ENCODE results near the gene DNER. TPM values are rescaled to one million over a fixed set of nuclear protein-coding genes. Genes with fewer than 3 reads are reported as not detected.
"Not testable (repeated sequence)": the region's sequence is repeated elsewhere in the genome, so short reads cannot be mapped to it uniquely, and the experiment has no call there.

Gene DNER
- total RNA-seq, 1 experiment from 2014 or later: 21.5 TPM

- no peak for DNase-seq (ENCODE audit: low read depth)
Measured at GRCh38 chr2:229718057-229718456, 3.7 kb upstream of the DNER start.

GRCh38 chr2:229715895-229716507 lies 1.6 kb upstream of the DNER start:
- peak; percentile 53 for DNase-seq (ENCODE audit: low read depth)

GRCh38 chr2:229714736-229715541 lies 584 bp upstream of the DNER start:
- DNase-seq (ENCODE audit: low read depth): peak; percentile 71

GRCh38 chr2:229713371-229714079 lies 830 bp downstream of the DNER start:
- DNase-seq (ENCODE audit: low read depth): peak; percentile 53

DNA sequence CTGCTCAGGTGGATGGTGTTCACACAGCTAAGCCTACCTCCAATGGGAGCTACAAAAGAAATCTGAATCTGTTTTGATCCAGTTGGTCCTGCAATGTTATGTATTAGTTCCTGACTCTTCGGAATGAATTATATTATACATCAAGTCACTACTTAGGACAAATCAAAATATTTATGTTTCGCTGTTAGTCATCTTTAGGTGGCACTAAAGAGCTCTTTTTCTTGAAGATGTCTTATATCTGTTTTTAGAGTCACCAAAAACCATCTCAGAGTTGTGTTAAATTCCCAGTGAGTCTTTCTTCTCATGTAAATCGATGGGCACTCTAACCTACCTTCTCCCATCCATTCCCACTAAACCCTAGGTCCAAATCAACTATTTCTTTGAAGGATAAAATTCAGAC lies 2.2 kb downstream of the DNER start:
- no peak for DNase-seq (ENCODE audit: low read depth)

DNA sequence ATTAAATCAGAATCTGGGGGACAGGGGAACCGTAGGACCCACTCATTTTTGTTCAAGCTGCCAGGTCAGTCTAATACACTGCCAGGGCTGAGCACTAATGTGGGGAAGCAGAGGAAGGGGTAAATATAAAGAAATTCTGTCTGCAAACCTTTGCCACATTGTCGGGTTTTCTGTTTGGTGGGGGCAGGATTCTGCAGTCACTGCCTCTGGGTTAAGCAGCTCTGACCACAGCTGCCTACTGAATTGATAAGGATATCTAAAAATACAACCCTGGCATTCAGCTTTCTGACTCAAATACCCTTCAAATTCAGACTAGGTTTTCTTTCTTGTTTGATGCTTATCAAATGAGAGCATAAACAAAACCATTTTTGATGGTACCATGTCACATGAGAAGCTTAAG lies 6.0 kb downstream of the DNER start:
- DNase-seq (ENCODE audit: low read depth): no peak

DNA sequence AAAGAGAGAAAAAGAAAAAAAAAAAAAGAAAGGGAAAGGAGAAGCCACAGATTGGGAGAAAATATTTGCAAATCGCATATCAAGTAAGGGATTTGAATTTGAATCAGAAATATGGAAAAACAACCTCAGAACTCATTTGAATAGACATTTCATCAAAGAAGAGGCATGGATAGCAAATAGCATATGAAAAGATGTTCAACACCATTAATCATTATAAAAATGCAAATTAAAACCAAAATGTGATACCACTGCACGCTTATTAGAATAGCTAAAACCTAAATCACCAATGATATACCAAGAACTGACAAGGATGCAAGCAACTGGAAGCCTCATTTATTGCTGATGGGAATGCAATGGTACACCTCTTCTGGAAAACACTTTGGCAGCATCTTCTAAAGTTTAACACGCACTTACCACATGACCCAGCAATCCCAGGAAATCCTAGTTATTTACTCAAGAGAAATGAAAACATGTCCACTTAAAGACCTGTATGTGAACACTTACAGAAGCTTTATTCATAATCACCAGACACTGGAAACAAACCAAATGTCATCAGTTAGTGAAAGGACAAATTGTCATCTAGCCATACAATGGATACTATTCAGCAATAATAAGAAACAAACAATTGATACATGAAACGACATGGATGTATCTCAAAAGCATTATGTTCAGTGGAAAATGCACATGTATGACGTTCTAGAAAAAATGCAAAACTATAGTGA lies 10.3 kb downstream of the DNER start:
- DNase-seq (ENCODE audit: low read depth): no peak

DNA sequence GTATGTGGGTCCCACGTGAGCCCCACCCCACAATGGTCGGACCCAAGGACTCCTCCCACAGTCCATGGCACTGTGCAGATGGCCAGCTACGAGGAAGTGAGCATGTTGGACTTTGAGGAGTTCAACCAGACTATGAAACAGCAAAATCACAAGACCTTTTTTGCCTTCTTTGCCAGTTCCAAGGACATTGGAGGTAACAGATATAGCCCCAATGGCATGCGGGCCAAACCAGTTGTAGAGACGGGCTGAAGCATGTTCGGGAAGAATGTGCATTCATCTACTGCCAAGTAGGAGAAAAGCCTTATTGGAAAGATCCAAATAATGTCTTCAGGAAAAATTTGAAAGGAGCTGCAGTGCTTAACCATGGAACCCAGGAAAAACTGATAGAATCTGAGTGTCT lies 12.6 kb downstream of the DNER start:
- DNase-seq (ENCODE audit: low read depth): no peak

DNA sequence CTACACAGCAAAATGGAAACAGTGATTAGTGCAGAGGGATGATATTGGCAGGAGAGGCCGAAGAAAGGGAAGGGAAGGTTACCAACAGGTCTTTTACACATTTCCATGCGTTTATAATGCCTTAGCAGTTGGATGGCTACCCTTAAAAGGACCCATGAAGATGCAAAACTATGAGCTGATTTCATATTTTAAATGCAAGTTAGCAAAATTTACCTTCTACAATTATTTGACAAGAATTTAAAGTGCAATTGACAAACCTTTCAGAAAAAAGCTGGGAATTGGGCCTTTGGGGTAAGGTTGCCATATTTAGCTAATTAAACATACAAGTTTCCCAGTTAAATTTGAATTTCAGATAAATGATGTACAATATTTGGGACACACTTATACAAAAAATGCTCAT lies 13.3 kb downstream of the DNER start:
- no peak for DNase-seq (ENCODE audit: low read depth)

GRCh38 chr2:229695961-229696360 lies 18.4 kb downstream of the DNER start:
- DNase-seq (ENCODE audit: low read depth): no peak

DNA sequence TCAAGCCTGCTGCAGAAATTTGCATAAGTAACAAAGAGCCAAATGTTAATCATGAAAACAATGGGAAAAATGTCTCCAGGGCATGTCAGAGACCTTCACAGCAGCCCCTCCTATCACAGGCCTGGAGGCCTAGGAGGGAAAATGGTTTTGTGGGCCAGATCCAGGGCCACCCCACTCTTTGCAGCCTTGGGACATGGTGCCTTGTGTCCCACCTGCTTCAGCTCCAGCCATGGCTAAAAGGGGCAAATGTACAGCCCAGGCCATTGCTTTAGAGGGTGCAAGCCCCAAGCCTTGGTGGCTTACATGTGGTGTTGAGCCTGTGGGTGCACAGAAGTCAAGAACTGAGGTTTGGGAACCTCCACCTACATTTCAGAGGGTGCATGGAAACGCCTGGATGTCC lies 20.5 kb downstream of the DNER start:
- not testable (repeated sequence) for DNase-seq (ENCODE audit: low read depth)

- no peak for DNase-seq (ENCODE audit: low read depth)
Measured at GRCh38 chr2:229691631-229692030, 22.7 kb downstream of the DNER start.

- no peak for DNase-seq (ENCODE audit: low read depth)
Measured at GRCh38 chr2:229689307-229689839, 25.0 kb downstream of the DNER start.

DNA sequence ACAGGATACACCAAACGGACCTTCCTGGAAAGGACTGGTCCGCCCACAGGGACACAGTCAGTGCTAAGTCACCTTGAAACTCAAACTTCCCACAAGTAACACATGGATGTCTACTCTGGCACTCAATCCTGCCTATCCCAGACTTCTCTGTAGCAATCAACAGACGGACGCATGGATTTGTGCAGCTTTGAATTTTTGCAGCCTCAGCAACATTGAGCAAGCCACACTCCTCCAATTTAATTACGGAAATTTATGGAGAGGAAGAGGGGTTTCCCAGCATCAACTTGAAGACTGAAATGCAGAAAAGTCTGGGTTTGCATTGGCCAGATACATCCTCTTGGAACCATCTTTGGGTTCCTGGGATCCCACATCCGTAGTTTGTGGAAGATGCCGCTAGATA lies 26.2 kb downstream of the DNER start:
- no peak for DNase-seq (ENCODE audit: low read depth)

DNA sequence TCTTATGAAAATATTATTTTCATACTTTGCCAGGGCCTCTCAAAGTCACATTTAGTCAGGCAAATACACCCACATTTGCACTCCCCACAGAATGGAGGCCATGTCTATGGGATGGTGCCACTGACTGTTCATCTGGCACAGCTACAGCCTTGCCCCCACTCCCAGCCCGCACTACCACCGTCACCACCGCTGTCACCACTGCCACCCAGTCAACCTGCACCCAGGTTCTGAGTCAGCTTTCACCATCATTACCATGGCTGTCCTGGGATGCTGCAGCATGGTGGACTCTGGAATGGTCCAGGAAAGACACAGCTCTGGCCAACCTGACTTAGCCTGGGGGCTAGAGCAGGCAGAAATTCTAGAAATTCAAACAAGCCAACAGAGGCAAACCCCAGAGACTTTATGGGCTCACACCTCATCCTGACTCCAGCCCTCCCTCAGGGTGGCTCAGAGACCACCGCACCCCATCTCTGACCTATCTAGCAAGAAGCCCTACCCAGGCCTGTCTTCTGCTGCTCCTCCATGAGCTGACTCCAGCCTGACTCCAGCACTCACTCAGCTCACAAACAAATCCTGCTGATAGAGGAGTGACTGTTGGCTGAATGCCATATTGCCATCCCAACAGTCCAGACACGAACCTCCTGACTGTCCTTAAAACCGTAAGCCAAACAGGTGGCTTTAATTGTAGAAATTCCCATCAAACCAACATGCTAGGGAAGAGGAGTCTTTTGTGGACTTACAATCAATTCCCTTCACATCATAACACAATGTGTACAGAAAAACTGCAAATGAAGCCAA lies 28.0 kb downstream of the DNER start:
- peak; percentile 22 for DNase-seq (ENCODE audit: low read depth)

- DNase-seq (ENCODE audit: low read depth): no peak
Measured at GRCh38 chr2:229684942-229685562, 29.3 kb downstream of the DNER start.

DNA sequence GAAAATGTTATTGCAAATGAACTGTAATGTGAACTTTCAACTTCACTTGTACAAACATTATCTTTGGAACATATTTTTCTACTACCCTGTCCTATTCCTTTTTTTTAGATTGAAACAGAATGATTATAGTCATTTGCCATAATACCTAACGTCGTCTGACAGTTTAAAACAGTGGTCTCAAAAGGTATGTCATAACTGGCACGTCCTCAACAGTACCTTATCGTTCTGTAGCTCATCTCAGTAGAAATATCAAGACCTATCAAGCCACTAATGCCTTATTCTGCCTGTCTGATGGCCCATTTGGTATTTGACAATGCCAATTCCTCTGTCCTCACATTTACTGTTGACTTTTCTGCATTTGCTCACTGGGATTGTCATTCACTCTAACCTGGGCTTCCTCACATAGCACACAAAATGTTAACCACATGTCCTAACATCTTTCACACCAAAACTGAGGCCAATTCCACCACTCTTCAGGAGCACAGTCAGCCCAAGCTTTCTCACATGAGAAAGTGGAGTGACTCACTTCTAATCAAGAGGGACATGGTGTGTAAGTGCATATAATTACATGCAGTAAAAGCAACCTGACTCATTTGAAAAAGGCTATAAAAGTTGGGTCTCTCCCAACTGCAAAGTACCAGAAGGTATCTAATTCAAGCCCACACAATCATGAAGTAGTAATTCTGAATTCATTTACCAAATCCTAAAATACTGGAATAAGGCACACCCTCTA lies 34.8 kb downstream of the DNER start:
- DNase-seq (ENCODE audit: low read depth): peak; percentile 57

DNA sequence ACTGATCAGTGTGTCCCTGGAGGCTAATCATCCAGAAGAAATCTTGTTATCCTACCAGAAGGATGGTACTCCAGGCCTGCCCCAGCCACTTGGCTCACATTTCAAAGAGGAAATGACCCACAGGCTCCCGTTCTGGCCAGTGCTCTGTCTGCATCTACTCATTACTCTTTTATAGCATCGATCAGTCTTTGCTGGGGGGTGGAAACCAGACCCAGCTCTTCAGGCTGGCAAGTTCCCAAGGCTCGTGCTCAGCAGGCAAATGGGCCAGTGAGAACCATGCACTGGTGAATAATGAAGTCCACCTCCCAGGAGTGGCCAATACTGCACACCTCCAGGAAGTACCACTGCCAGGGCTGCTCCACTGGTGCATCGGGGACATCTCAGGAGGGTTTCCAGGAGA lies 38.8 kb downstream of the DNER start:
- peak; percentile 50 for DNase-seq (ENCODE audit: low read depth)

DNA sequence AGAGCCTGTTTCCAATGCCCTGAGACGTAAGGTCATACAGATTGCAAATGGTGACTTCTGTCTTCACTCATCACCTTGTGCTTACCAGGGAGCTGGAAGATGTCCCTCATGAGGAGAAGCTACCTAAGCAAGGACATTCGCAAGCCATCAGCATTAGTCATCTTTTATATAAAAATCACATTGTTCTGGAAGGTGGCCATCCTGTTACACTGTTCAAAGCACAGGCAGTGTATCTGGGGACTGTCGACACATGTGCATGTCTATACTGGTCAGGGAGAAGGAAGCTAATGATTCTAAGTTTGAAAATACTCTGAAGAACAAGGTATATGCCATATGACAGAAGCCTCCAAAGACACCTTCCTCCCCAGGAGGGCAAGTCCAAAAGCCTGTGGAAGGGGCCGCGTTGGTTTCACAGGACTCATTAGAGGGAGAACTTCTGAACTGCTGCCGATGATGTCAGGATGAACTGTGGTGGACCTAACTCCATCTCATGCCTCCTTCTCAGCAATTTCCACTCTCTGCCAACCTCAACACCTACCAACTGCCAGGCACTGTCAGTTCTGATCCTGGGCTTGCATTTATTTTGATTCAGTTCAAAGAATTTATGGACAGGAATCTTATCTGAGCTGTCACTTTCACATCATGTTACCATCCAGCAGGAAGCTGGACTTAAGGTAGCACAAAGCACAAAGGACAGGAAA lies 39.4 kb downstream of the DNER start:
- peak; percentile 41 for DNase-seq (ENCODE audit: low read depth)
